Natural killer cell (primary cell): ENCODE results near the gene ANKRD9. TPM values are rescaled to one million over a fixed set of nuclear protein-coding genes. Genes with fewer than 3 reads are reported as not detected.

ENCODE experiments used
- ATAC-seq, 3 donors: fragments of 150-1000 bp in 2 of 3; fragments of 200-7000 bp in 1 of 3; cut with Tn5 transposase; 1 replicate in 1 of 3; 2 replicates in 2 of 3; pipeline ENCODE4 v1.10.0; 2021; ENCODE audit warnings: mild to moderate bottlenecking in 2 of 3, moderate library complexity in 2 of 3
- DNase-seq, 2 donors: peaks; one replicate each; pipeline versions ENCODE4 v3.0.0 to v3.0.0-alpha.2; 2013 to 2021; ENCODE audit warnings: mixed read lengths in 1 of 2
- H3K27ac ChIP-seq: one replicate; pipeline ENCODE4 v1.5.1; 2013; ENCODE audit warnings: mild to moderate bottlenecking, low read length
- H3K27me3 ChIP-seq: one replicate; pipeline ENCODE4 v1.6.1; 2013; ENCODE audit warnings: low read length; ENCODE audit not compliant: control insufficient read depth, insufficient read depth
- H3K36me3 ChIP-seq: one replicate; pipeline ENCODE4 v1.6.1; 2013; ENCODE audit warnings: low read length; ENCODE audit not compliant: control insufficient read depth, insufficient read depth
- H3K4me1 ChIP-seq: one replicate; pipeline ENCODE4 v1.6.1; 2013; ENCODE audit warnings: low read length; ENCODE audit not compliant: control insufficient read depth, insufficient read depth
- H3K4me3 ChIP-seq: one replicate; pipeline ENCODE4 v1.5.1; 2013; ENCODE audit warnings: low read length
- H3K9me3 ChIP-seq: one replicate; pipeline ENCODE4 v1.6.1; 2013; ENCODE audit warnings: low read length; ENCODE audit not compliant: control insufficient read depth, insufficient read depth
- H3K27ac Mint-ChIP-seq, 2 donors: one replicate each; pipeline ENCODE4 v1.8.0; 2022; ENCODE audit warnings: mild to moderate bottlenecking in 2 of 2, mixed read lengths in 2 of 2, moderate library complexity in 1 of 2
- H3K27me3 Mint-ChIP-seq, 2 donors: one replicate each; pipeline ENCODE4 v1.8.0; 2022; ENCODE audit warnings: low read depth in 2 of 2, mixed read lengths in 2 of 2
- H3K36me3 Mint-ChIP-seq: one replicate; pipeline ENCODE4 v1.8.0; 2022; ENCODE audit warnings: mixed read lengths
- H3K4me1 Mint-ChIP-seq, 2 donors: one replicate each; pipeline ENCODE4 v1.8.0; 2022; ENCODE audit warnings: mixed read lengths in 2 of 2
- H3K4me3 Mint-ChIP-seq: one replicate; pipeline ENCODE4 v1.8.0; 2022; ENCODE audit warnings: mild to moderate bottlenecking, moderate library complexity, mixed read lengths
- H3K9me3 Mint-ChIP-seq, 2 donors: one replicate each; pipeline ENCODE4 v1.8.0; 2022; ENCODE audit warnings: mixed read lengths in 2 of 2
- WGBS: methylation state at CpG from one replicate; pipeline ENCODE4 v1.1.7; 2013; ENCODE audit warnings: missing lambda C conversion rate; ENCODE audit not compliant: insufficient coverage; 5-methylcytosine and 5-hydroxymethylcytosine counted together
- intact Hi-C: fragments of 100-400 bp; cut with micrococcal nuclease; formaldehyde crosslinking; loops from one replicate; pipeline ENCODE4 v1.14.2; 2022
- total RNA-seq, 4 donors: library from RNA; stranded (reverse); fragments of 120-200 nt in 1 of 4; gene quantifications; one replicate each; pipeline versions ENCODE4 v1.2.3 to v1.2.4, GENCODE V29; 2013 to 2022
- TF ChIP-seq, protein P1 (sequence below): fragments of 200-600 bp; IDR thresholded peaks from one replicate; pipeline ENCODE4 v1.8.0; 2022; ENCODE audit warnings: antibody characterized with exemption

ANKRD9 gene
- total RNA-seq, 3 donors from 2014 or later (not counting 1 experiment from before 2014, with no cell fraction given), result 4.0 to 11.0 (median 9.6) TPM

DNA sequence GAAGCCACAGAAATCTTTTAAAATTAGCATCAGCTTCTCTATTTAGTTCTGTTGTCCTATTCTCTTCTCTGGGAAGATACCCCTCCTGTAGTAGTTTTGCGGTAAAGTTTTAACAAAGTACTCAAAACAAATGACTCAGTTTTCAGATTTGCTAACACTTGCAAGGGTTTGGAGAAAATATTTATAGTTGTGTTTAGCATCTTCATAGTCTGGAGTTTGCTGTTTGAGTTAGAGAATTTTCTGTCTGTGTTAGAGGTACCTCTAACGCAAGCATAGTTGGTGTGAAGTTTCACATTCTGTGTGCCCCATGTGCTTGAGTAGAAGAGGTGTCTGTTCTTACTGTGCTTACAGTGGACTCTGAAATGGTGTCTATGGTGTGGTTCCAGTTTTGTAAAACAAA is 36.0 kb downstream of the ANKRD9 start:
- TF ChIP-seq, protein P1, sequence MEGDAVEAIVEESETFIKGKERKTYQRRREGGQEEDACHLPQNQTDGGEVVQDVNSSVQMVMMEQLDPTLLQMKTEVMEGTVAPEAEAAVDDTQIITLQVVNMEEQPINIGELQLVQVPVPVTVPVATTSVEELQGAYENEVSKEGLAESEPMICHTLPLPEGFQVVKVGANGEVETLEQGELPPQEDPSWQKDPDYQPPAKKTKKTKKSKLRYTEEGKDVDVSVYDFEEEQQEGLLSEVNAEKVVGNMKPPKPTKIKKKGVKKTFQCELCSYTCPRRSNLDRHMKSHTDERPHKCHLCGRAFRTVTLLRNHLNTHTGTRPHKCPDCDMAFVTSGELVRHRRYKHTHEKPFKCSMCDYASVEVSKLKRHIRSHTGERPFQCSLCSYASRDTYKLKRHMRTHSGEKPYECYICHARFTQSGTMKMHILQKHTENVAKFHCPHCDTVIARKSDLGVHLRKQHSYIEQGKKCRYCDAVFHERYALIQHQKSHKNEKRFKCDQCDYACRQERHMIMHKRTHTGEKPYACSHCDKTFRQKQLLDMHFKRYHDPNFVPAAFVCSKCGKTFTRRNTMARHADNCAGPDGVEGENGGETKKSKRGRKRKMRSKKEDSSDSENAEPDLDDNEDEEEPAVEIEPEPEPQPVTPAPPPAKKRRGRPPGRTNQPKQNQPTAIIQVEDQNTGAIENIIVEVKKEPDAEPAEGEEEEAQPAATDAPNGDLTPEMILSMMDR, result no peak

DNA sequence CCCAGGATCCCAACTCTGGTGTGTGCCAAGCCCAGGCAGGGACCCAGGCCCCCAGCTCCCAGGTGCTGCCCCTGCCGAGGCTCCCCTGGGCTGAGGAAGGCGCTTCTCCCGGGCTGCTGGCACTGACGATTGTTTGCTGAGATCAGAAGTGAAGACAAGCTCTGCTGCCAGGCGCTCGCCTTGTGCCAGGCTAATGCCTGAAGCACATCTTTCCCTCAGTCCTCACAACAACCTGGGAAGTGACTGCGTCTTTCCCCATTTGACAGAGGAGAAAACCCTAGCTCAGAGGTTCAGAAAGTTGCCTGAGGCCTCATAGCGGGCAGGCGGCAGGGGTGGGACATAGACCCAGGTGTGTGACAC is 36.8 kb downstream of the ANKRD9 start:
- ATAC-seq, result no peak
- H3K27ac Mint-ChIP-seq, result no peak overlapping the region
- H3K36me3 Mint-ChIP-seq, result no peaks in the 10 kb centered on the region
- no peaks in the 10 kb centered on the region for H3K9me3 ChIP-seq
- 98% methylated on average over 9 of the region's 9 CpGs for WGBS
- no peaks in the 10 kb centered on the region for H3K27me3 Mint-ChIP-seq
- H3K4me1 Mint-ChIP-seq, result no peaks in the 10 kb centered on the region
- H3K4me1 ChIP-seq, result no peaks in the 10 kb centered on the region
- no peak overlapping the region for H3K4me3 Mint-ChIP-seq
- no peak overlapping the region for H3K4me3 ChIP-seq
- no peak overlapping the region for H3K27ac ChIP-seq
- TF ChIP-seq, protein P1, result no peak
- H3K27me3 ChIP-seq, result no peaks in the 10 kb centered on the region
- H3K9me3 Mint-ChIP-seq, result no peaks in the 10 kb centered on the region
- DNase-seq, result no peak
- intact Hi-C loops, result no loop called here
- H3K36me3 ChIP-seq, result peaks cover 2% of the 10 kb centered on the region

More for the DNA sequence above, 36.0 kb downstream of the ANKRD9 start:
- no peak overlapping the region for H3K4me3 ChIP-seq
- intact Hi-C loops, result no loop called here
- no peaks in the 10 kb centered on the region for H3K27me3 Mint-ChIP-seq
- DNase-seq (no peak), ATAC-seq (no peak)
- H3K36me3 Mint-ChIP-seq, result no peaks in the 10 kb centered on the region
- WGBS, result 100% methylated on average over 2 of the region's 2 CpGs
- H3K4me1 Mint-ChIP-seq, result no peaks in the 10 kb centered on the region
- no peak overlapping the region for H3K4me3 Mint-ChIP-seq
- no peak overlapping the region for H3K27ac Mint-ChIP-seq
- no peak overlapping the region for H3K27ac ChIP-seq
- no peaks in the 10 kb centered on the region for H3K9me3 Mint-ChIP-seq
- H3K27me3 ChIP-seq, result no peaks in the 10 kb centered on the region
- H3K4me1 ChIP-seq, result no peaks in the 10 kb centered on the region
- no peaks in the 10 kb centered on the region for H3K9me3 ChIP-seq
- H3K36me3 ChIP-seq, result peaks cover 2% of the 10 kb centered on the region

DNA sequence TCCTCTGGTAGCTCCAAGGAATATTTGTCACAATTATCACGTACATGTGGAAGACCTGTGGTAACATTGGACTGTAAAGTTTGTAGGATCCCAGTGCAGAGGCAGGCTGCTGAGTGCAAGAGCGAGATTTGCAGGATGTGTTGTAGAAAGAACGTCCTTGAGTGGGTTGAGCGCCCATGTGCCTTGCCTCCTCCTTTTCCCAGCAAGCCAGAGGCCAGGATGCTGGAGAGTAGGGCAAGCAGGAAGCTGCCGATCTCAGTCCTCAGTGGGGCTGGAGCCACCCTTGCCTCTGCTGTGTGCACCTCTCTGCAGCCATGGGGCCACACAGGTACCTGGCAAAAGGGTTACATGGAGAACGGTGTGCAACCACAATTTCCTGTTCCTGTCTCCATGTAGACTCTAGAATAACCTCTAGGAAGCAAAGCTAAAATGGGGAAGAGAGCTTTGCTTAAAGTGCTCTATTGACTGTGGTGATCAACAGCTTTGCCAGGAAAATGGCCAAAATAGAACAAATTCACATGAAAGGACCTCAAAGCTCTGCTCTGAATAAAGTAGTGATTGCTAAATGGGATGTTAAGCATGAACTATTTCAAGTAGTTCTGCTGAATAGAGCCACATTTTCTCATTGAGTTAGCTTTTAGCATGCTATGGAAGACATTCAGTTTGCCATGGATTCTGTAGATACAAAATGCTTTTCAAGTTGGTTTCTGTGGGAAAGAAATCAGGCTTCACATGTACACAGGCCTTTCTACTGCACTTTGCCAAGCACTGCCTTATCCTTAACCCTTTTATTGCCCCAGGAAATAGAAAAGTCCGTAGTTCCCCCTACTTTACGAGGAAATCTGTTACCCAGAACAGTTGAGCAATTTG is 37.4 kb downstream of the ANKRD9 start:
- H3K27ac ChIP-seq, result no peak overlapping the region
- H3K4me3 ChIP-seq, result no peak overlapping the region
- 80% methylated on average over 8 of the region's 8 CpGs for WGBS
- Mint-ChIP-seq H3K4me1 (no peaks in the 10 kb centered on the region), H3K9me3 (no peaks in the 10 kb centered on the region), H3K4me3 (no peak overlapping the region), H3K36me3 (no peaks in the 10 kb centered on the region), H3K27ac (no peak overlapping the region), H3K27me3 (no peaks in the 10 kb centered on the region)
- no peak for ATAC-seq
- no peaks in the 10 kb centered on the region for H3K4me1 ChIP-seq
- TF ChIP-seq, protein P1, result no peak
- no peaks in the 10 kb centered on the region for H3K9me3 ChIP-seq
- intact Hi-C loops, result no loop called here
- DNase-seq, result no peak
- H3K27me3 ChIP-seq, result no peaks in the 10 kb centered on the region
- H3K36me3 ChIP-seq, result peaks cover 2% of the 10 kb centered on the region

DNA sequence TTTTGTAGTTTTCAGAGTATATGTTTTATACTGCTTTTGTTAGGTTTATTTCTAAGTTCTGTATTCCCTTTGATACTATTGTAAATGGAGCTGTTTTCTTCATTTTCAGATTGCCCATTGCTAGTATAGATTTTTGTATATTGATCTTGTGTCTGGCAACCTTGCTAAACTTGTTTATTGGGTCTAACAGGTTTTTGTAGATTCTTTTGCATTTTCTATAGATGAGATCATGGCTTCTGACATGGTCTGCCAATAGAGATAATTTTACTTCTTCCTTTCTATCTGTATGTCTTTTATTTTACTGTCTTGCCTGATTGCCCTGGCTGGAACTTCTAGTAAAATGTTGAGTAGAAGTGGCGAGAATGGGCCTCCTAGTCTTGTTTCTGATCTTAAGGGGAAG is 40.3 kb downstream of the ANKRD9 start:
- no peak overlapping the region for H3K27ac ChIP-seq
- intact Hi-C loops, result no loop called here
- WGBS, result 100% methylated on average over 1 of the region's 1 CpG
- no peaks in the 10 kb centered on the region for H3K9me3 ChIP-seq
- Mint-ChIP-seq H3K36me3 (peaks cover 6% of the 10 kb centered on the region), H3K4me1 (peaks cover 0 to 4% of the 10 kb centered on the region in 2 donors), H3K27me3 (no peaks in the 10 kb centered on the region), H3K27ac (no peak overlapping the region), H3K4me3 (no peak overlapping the region), H3K9me3 (no peaks in the 10 kb centered on the region)
- H3K4me3 ChIP-seq, result no peak overlapping the region
- H3K36me3 ChIP-seq, result peaks cover 2% of the 10 kb centered on the region
- H3K4me1 ChIP-seq, result no peaks in the 10 kb centered on the region
- TF ChIP-seq, protein P1, result no peak
- no peaks in the 10 kb centered on the region for H3K27me3 ChIP-seq
- DNase-seq, result no peak
- ATAC-seq, result no peak
